SK-MEL-5 (cell line): Measurements from ENCODE around the gene RRBP1. TPM values are rescaled to one million over a fixed set of nuclear protein-coding genes. Genes with fewer than 3 reads are reported as not detected.
"Not testable (repeated sequence)": the region's sequence is repeated elsewhere in the genome, so short reads cannot be mapped to it uniquely, and the experiment has no call there.

ENCODE experiments used
- DNase-seq: peaks from one replicate; pipeline ENCODE4 v3.0.0-alpha.2; 2016; ENCODE audit warnings: low read depth, low spot score
- in situ Hi-C: cut with HindIII; loops from 2 replicates; pipeline ENCODE4 v1.10.0; 2016; ENCODE audit warnings: low sequenced_read_pairs, high pct_unique_total_duplicates, low pct_unique_long_range_greater_than_20kb
- total RNA-seq: library from RNA; depleted of rRNA; stranded (reverse); fragments of >200 nt; shearing (Covaris generic); gene quantifications from 2 replicates; pipeline ENCODE4 v1.2.3, GENCODE V29; 2014

Gene RRBP1
- total RNA-seq, 1 experiment from 2014 or later: 108 TPM

DNA sequence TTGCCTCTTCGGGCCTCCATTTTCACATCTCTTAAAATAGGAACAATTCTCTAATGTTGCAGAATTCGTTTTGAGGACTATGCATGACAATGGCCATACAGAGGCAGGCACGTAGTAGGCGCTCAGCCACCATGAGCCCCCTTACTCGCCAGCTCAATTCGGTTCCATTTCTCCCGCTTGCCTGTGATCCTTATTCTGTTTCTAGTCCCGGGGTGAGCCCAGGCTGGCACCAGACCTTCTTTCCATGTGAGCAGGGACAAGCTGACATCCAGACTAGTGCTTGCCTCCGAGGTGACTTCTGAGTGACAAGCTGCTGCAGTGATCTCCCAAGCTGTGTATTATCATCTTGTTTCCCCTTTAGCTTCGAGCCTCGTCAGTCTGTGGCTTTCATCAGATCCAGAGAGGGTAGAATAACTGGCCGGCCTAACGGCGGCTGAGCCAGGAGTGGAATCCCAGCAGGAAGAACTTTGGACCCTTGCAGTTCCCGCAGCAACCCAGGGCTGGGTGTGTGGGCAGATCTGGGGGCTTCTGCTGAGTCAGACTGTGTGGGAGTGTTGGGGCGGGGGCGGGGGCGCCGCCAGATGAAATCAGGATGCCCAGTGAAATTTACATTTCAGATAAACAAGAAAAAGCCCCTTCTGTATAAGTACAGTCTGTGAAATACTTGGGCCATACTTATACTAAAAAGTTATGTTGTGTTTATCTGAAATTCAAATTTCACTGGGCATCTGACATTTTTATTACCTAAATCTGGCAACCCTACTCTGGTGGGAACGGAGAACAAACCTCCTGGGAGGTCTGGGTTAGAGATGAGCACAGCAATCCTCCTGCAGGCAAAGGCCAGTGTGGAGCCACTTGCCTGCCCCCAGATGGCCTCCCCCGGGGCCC is 28.6 kb upstream of the RRBP1 start:
- no peak for DNase-seq
- in situ Hi-C loops: no loop called here

DNA sequence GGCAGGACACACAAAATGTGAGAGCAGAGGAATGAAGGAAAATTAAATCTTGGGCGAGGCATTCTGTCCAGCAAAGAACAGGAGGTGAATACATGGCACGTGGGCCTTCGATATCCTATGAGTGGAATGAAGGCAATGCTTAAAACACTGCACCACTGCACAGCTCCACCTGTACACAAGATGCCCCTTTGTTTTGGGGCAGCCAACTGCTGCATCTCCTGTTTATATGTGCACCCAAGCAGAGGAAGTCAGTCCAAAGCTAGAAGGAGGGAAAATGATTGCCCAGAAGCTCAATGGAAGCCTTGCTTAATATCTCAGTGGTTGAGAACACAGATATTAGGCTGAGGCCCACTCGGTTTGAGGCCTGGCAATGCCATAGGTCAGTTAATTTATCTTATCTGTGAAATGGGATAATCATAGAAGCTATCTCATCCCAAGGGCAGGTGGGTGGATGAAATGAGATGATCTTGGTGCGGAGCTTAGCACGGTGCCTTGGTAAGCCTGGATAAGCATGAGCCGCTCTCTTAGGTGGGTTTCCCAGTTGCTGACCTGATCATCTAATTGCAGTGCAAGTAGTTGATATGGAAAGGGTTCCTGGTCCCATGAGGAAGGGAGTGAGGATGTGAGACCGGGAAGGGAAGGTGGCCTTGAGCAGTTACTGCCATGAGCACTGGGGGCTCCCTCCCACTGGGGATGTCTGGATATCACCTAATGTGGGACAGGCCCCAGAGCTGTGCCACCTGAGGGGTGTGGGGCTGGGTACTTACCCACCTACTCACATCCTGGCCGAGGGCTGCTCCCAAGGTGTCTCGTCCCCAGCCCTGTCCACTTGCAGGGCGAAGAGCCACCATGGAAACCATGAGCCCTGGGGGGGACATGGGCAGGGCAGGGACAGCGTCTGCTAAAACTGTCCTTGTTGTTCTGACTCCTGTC is 27.6 kb upstream of the RRBP1 start:
- DNase-seq: no peak
- in situ Hi-C loops: no loop called here

DNA sequence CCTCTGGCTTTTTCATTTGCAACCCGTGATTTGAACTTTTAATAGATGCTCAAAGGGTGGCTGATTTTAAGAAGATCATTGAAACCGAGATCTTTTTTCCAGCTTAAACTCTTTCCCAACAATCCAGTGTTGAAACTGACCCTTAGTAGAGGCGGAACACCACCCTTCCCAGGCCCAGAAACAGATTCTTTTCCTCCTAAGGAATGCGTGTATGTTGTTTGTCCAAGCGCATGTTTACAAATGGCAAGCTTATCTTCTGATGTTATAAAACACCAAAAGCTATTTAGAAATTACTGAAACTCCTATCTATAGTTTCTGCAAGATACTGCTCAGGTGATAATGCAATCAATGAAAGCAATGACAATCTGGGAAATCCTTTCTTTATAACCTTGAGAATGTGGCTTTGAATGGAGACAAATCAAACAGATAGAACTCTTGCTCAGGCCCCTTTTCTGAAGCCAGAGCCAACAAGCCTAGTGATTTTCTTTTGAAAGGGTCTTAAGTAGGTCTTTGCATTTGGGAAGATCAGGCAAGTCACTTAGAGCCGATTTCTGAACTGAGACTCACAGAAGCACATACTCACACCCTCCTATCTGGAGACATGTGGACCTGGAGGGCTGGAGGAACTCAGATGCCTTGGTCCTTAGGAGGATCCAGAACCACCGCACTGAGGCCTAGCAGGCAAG is 26.8 kb upstream of the RRBP1 start:
- DNase-seq: no peak
- in situ Hi-C loops: no loop called here

DNA sequence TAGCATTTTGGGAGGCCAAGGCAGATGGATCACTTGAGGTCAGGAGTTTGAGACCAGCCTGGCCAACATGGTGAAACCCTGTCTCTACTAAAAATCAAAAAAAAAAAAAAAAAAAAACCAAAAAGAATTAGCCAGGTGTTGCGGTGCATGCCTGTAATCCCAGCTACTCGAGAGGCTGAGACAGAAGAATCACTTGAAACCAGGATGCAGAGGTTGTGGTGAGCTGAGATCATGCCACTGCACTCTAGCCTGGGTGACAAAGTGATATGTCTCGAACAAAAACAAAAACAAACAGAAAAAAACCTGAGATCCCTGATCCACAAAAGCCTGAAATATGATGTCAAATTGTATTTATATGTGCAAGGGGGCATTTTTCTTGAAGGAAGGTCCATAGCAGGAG is 25.9 kb upstream of the RRBP1 start:
- DNase-seq, in situ Hi-C loops: not testable (repeated sequence)

DNA sequence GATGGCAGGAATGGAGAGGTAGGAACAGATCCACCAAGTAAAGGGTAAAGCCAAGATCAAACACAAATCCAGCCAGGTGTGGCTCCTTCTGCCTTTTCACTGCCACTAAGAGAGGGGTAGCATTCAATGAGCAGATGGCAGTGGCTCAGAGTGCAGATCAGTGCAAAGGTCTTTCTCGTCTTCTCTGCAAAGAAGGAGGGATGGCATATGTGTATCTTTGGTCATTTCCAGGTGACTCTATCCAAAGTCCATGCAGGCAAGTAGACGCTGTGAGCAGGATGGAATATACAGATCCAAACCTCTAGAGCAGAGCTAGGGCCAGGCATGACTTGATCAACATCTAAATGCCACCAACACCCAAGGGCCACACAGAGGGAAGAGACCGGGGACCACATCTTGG is 24.6 kb upstream of the RRBP1 start:
- in situ Hi-C loops: no loop called here
- DNase-seq: no peak

DNA sequence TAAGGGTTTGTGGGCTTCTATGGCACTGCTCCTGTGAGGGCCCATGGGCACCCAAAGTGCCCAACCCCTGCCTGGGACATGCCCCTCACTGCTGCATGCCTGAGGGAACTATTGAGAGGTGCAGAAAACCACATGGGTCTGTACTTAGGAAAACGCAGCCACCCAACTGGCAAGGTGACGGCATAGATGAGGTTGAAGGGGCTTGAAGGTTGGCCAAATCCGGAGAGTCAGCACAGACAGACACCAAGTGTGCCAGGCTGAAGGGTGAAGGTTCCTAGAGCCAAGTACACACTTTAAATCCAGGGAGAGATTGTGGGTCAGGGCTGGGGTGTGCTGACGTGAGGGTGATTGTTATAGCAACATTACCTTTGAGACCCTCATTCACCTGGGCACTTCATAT is 23.9 kb upstream of the RRBP1 start:
- in situ Hi-C loops: no loop called here
- no peak for DNase-seq

DNA sequence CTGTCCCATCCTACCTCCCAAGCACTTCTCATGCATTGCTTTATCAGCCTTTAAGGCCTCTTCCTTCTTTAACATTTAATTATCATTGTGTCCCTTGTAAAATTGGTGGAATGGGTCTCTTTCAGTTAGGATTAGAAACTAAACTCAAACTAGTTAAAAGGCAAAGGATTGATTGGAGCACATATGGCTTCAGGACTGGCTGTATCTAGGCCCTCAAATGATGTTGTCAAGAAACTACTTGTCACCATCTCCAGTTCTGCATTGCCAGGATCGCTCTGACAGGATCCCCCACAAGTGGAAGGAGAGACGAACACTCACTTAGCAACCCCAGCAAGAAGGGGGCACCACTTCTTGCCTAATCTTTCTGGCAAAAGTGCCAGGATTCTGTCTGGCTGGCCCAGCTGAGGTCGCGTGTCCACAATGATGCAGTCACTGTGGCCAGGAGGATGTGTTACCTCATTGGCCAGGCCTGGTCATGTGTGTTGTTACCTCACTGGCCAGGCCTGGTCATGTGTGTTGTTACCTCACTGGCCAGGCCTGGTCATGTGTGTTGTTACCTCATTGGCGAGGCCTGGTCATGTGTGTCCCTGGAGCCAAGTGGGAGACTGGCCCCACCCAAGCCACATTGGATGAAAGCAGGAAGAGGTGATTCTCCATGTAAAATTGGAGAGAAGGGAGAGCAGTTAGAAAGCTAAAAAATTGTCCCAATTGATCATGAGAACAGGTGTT is 22.7 kb upstream of the RRBP1 start:
- no peak for DNase-seq
- in situ Hi-C loops: no loop called here

DNA sequence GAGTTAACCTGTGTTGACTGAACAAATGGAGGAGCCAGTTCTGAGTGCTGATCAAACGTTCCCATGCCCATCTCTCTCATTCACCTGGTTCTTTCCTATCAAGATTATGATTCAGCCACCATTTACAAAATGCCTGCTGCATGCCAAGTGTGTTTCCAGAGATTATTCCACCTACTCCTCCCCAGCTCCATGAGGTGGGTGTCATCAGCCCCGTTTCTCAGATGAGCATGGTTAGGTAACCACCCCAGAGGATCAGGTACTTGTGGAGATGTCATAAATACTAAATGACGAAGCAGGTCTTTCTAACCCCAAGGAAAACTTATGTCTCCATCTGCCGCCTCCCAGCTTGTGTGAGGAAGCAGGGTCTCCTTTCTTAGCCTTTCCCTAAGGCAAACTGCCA is 19.8 kb upstream of the RRBP1 start:
- no peak for DNase-seq
- in situ Hi-C loops: no loop called here

DNA sequence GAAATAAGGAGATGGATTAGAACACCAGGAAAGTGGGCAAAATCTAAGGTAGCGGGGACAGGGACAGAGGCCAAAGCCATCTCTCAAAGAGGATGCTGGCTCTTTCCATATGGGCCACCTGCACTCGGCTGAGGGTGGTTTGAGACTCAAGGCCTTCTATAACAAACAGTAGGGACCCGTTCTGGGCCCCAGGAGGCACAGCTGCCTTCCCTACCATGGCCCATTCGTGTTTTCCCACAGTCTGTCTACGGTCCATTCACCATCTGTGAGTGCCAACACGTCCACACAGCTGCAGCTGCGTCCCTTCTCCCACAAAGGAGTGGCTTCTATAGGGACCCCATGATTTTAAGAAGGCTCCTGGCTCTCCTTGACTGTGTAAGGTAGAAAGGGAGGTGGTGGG is 18.6 kb upstream of the RRBP1 start:
- in situ Hi-C loops: no loop called here
- DNase-seq: no peak

DNA sequence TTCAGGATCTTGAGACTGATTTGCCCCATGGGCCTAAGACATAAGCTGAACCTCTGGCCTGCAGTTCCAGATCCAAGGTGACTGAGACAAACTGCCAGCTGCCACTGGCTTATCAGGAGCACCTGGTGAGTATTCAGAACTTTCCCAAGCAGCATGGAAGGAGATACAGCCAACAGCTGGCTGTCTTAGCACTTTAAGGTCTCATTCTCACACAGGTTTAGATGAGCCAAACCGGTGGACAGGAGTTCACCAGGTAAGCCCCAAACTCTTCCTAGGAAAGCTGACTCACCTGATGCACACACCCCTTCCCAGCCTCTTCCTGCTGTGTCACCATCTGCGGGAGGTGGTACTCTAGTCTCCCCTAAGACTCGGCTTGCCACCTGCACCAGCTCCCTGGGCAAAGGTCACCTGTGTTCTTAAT is 17.9 kb upstream of the RRBP1 start, which contains the start of gene BANF2:
TSS of gene BANF2 (plus strand) at position 36 of the 421 bp plus-strand sequence. CDS start 25,060 bp downstream, outside the sequence.
- in situ Hi-C loops: no loop called here
- no peak for DNase-seq

DNA sequence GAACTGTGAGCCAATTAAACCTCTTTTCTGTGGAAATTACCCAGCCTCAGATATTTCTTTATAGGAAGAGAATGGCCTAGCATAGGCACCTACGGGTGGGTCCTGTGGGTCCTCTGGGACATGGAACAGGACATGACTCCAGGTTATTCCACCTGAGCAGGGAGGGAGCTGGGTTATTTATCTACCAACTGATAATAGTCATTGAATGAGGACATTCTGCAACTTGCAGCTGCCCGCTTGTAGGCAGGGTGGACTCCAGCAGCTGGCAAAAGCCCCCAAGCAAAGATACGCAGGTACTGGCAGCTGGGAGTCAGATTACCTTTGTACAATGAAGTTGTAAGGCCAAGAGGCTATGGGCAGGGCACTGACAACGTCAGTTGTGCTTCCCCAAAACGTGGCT is 16.3 kb upstream of the RRBP1 start:
- in situ Hi-C loops: no loop called here

DNA sequence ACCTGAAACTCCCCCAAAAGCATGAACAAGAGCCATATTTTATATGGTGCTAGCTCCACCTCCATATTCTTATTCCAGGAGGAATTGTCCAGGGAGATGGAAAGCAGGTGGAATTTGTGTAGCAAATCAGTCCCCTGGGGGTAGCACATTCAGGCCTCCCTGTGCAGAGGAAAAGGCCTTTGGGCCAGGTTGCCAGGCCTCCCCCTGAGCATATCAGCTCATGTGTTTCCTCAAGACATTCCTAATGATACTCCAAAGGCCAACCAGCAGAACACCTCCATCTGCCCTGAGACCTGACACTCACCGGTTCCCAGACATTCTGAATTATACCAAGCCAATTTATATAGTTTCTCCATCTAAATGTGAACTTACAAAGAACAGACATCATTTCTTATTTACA is 15.1 kb upstream of the RRBP1 start:
- in situ Hi-C loops: no loop called here
- no peak for DNase-seq

More for the DNA sequence above, 16.3 kb upstream of the RRBP1 start:
- DNase-seq: no peak

DNA sequence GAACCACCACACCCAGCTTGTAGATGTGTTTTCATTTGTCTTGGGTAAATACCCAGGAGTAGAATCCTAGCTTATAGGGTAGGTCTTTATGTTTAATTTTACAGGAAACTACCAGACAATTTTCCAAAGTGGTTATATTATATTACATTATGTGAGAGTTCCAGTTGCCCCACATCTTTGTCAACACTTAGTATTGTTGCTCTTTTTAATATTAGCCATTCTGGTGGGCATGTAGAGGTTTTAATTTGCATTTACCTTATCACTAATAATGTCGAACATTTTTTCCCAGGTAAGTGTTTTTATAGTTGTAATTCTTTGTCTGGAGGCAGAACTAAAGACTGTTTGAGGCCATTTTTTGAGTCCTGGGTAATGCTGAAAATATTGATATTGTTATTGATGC is 14.2 kb upstream of the RRBP1 start:
- DNase-seq: no peak
- in situ Hi-C loops: no loop called here

DNA sequence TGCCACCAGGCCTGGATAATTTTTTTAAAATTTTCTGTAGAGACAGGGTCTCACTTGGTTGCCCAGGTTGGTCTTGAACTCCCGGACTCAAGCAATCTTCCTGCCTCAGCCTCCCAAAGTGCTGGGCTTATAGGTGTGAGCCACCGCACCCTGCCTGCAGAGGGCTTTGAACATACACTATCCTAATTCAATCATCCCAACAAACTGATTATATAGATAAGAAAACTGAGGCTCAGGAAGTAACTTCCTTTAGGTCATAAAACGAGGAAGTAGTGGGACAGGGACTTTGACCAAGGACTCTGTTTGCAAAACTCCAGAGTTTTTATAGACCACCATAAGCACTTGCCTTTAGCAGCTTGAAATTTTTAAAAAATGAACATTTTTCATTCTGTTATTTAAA is 12.7 kb upstream of the RRBP1 start:
- DNase-seq: no peak
- in situ Hi-C loops: no loop called here

DNA sequence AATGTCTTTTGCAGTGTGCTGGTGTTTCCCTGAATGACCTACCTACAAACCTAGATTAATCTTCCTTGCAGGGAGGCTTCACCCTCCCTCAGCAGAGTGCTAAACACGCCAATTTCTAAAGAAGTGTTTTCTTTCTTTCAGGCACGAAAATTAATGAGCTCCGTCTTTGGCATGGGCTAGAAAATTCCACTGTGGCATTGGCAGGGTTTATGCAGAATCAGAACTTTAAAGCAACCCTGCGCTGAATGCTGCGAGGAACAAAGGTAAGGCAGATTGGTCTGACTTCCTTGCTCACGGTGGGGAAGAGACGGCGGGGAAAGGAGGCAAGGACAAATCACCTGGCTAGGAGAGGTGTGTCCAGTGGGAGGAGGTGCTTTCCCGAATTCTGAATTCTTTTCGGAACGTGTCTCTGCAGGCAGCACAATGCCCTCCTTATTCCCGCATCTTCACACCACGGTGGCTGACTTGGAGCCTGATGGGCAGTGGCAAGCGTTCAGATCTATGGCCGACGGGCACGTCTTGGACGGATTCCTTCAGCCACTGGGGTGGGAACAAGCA is 11.5 kb upstream of the RRBP1 start:
- no peak for DNase-seq
- in situ Hi-C loops: no loop called here

DNA sequence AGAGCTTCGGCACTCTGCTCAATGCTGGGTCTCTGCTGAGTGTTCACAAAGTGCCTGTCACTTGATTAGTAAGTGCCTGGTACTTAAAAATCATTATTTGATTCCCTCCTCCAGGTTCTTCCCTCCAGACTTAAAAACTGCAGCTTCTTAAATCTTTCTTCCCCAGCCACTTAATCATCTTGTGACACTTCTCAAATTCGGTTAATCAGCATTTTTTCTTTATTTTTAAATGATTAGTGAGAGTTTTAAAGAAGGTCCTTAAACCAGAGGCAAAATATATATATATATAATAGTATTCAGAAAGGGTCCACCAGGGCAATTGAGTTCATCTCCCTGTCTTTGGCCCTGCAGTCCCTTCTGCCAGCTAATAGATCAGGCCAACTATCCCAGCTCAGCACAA is 9.7 kb upstream of the RRBP1 start:
- no peak for DNase-seq
- in situ Hi-C loops: no loop called here

DNA sequence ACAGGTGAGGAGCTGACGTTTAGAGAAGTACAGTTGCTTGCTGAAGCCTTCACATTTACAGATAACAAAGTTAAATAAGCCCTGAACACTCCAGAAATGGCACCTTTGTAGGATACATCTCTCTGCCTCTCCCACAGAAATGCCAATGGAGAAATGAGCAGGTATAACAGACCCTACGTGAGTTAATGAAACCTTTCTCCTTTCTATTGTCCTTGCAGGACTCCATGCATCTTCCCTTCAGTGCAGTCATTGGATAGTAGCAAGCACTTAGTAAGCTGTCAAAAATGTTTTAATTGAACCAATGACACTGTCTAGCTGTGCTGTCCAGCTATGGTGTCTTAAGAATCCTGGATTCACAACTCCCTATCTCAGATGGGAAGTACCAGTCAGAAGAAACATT is 8.1 kb upstream of the RRBP1 start:
- no peak for DNase-seq
- in situ Hi-C loops: no loop called here
